Transverse colon (tissue), 4 donors: Measurements from ENCODE around the gene ARRDC2. TPM values are rescaled to one million over a fixed set of nuclear protein-coding genes. Genes with fewer than 3 reads are reported as not detected.
A peak's percentile ranks its signal among the peaks of the same experiment; 100 is the strongest.

Experiments
- DNase-seq: peaks from one replicate; pipeline ENCODE4 v3.0.0-alpha.2; 2019
- H3K27ac ChIP-seq, 4 donors: fragments of 200-600 bp; sonication (generic); 2 replicates each; pipeline ENCODE4 v1.5.1; 2016 to 2018; ENCODE audit warnings: inconsistent platforms in 4 of 4
- H3K27me3 ChIP-seq: fragments of 200-600 bp; sonication (generic); 2 replicates; pipeline ENCODE4 v1.5.1; 2017; ENCODE audit warnings: inconsistent platforms
- H3K36me3 ChIP-seq, 4 donors: fragments of 200-600 bp; sonication (generic); 2 replicates each; pipeline ENCODE4 v1.5.1; 2017 to 2019; ENCODE audit warnings: inconsistent platforms in 4 of 4
- H3K4me1 ChIP-seq, 4 donors: fragments of 200-600 bp; sonication (generic); 2 replicates each; pipeline ENCODE4 v1.5.1; 2017 to 2020; ENCODE audit warnings: inconsistent platforms in 4 of 4
- H3K4me3 ChIP-seq, 4 donors: fragments of 200-600 bp; sonication (generic); 1 replicate in 1 of 4; 2 replicates in 3 of 4; pipeline versions ENCODE4 v1.5.1 to v1.6.1; 2017 to 2019; ENCODE audit warnings: inconsistent platforms in 4 of 4
- H3K9me3 ChIP-seq, 2 donors: fragments of 200-600 bp; sonication (generic); 2 replicates each; pipeline ENCODE4 v1.5.1; 2017 to 2019; ENCODE audit warnings: inconsistent platforms in 2 of 2
- EP300 ChIP-seq: sonication (generic); formaldehyde crosslinking; IDR thresholded peaks from one replicate; pipeline ENCODE4 v1.6.1; 2017; ENCODE audit warnings: antibody characterized with exemption, low read depth
- POLR2A ChIP-seq: fragments of 450-650 bp; IDR thresholded peaks from one replicate; pipeline ENCODE4 v1.6.1; 2016; ENCODE audit warnings: antibody characterized with exemption, mild to moderate bottlenecking, moderate library complexity
- POLR2AphosphoS5 ChIP-seq, 3 donors: sonication (generic); formaldehyde crosslinking; IDR thresholded peaks; one replicate each; pipeline ENCODE4 v1.6.1; 2016; ENCODE audit warnings: antibody characterized with exemption in 3 of 3
- WGBS, 2 donors: methylation state at CpG; one replicate each; pipeline ENCODE4 v1.1.5; 2018; ENCODE audit warnings: low coverage in 1 of 2; 5-methylcytosine and 5-hydroxymethylcytosine counted together
- in situ Hi-C, 4 donors: fragments of 200-750 bp; cut with MboI; loops; one replicate each; pipeline versions ENCODE4 v1.15.0 to v1.15.1; 2017; ENCODE audit warnings: low sequenced_read_pairs in 3 of 4, low pct_ligation_motif_present in 1 of 4, low pct_unique_long_range_greater_than_20kb in 1 of 4
- intact Hi-C: fragments of 100-400 bp; cut with DNase I; formaldehyde crosslinking; loops from one replicate; pipeline ENCODE4 v1.15.1; 2023; ENCODE audit warnings: low total_unique reads
- total RNA-seq, 4 donors: library from RNA; depleted of rRNA; stranded (reverse); fragments of >200 nt; gene quantifications; one replicate each; pipeline ENCODE4 v1.1.0, GENCODE V29; 2016
- TF ChIP-seq, protein P1 (sequence below), 5 experiments: fragments of 200-600 bp in 3 of 5; fragments of 450-650 bp in 2 of 5; sonication (generic) in 3 of 5; IDR thresholded peaks; 1 replicate in 2 of 5; 2 replicates in 3 of 5; pipeline ENCODE4 v1.5.1; 2016 to 2017; ENCODE audit warnings: antibody characterized with exemption in 5 of 5, inconsistent platforms in 3 of 5, mild to moderate bottlenecking in 2 of 5, moderate library complexity in 1 of 5

ARRDC2 gene
- total RNA-seq, 4 donors from 2014 or later, result 28.9 to 69.6 (median 42.7) TPM

DNA sequence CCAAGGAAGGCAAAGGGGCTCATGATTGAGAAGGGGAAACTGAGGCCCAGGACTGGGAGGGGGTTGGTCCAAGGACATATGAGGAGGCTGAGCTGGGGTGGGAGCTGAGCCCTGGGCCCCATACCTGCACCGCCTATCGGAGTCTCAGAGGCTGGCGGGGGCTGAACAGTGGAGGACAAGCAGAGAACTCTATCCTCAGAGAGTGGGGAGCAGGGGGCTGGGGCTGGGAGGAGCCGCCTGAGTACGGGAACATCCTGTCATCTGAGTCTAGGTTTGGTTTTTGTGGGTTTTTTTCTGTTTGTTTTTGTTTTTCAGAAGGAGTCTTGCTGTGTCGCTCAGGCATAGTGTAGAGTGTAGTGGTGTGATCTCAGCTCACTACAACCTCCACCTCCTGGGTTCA, 6.2 kb downstream of the ARRDC2 start:
- WGBS, 2 donors, result 87 to 100% methylated on average over 3 to 6 of the region's 6 CpGs
- TF ChIP-seq, protein P1, sequence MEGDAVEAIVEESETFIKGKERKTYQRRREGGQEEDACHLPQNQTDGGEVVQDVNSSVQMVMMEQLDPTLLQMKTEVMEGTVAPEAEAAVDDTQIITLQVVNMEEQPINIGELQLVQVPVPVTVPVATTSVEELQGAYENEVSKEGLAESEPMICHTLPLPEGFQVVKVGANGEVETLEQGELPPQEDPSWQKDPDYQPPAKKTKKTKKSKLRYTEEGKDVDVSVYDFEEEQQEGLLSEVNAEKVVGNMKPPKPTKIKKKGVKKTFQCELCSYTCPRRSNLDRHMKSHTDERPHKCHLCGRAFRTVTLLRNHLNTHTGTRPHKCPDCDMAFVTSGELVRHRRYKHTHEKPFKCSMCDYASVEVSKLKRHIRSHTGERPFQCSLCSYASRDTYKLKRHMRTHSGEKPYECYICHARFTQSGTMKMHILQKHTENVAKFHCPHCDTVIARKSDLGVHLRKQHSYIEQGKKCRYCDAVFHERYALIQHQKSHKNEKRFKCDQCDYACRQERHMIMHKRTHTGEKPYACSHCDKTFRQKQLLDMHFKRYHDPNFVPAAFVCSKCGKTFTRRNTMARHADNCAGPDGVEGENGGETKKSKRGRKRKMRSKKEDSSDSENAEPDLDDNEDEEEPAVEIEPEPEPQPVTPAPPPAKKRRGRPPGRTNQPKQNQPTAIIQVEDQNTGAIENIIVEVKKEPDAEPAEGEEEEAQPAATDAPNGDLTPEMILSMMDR (IDR thresholded peaks at IDR 0.05), result no peak
- no peak for TF ChIP-seq EP300
- no peak for TF ChIP-seq POLR2AphosphoS5 (IDR thresholded peaks at IDR 0.05)
- no peak for TF ChIP-seq POLR2A
- H3K4me1 ChIP-seq, result peaks cover under 1 to 31% (median 7%) of the 10 kb centered on the region in 4 donors
- H3K9me3 ChIP-seq, result no peaks in the 10 kb centered on the region
- in situ Hi-C loops, result loop anchor here in 1 of 4 donors (10.0 kb wide), 1 partner anchor 51 kb away; no protein-coding TSS in a partner anchor
- peaks cover 0 to 42% (median 18%) of the 10 kb centered on the region in 4 donors for H3K36me3 ChIP-seq
- H3K27ac ChIP-seq, result peak overlapping the region; percentile 34 to 66 (median 57)
- no peak overlapping the region for H3K4me3 ChIP-seq
- intact Hi-C loops, result no loop called here
- no peak for DNase-seq
- H3K27me3 ChIP-seq, result no peaks in the 10 kb centered on the region

DNA sequence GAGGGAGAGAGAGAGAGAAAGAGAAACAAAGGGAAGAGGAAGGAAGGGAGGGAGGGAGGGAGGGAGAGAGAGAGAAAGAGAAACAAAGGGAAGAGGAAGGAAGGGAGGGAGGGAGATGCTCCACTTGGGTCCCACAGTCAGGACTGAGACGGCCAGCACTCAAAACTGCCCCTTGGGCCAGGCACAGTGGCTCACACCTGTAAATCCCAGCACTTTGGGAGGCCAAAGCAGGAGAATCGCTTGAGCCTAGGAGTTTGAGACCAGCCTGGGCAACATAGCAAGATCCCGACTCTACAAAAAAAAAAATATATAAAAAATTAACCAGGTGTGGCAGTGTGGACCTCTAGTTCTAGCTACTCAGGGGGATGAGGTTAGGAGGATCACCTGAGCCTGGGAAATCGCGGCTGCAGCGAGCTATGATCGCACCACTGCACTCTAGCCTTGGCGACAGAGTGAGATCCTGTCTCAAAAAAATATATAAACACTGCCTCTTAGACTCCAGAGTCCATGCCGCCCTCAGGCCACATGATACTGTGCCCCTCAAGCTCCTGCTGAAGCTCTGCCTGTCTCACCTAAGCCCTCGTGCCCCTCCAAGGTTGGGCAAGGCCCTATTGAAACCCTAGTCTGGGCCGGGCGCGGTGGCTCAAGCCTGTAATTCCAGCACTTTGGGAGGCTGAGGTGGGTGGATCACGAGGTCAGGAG, 8.4 kb downstream of the ARRDC2 start:
- intact Hi-C loops (no loop called here), in situ Hi-C loops (loop anchor here in 1 of 4 donors (10.0 kb wide), 1 partner anchor 48 kb away; no protein-coding TSS in a partner anchor)
- H3K4me1 ChIP-seq, result peaks cover 16 to 52% (median 21%) of the 10 kb centered on the region in 4 donors
- no peaks in the 10 kb centered on the region for H3K9me3 ChIP-seq
- WGBS, 2 donors, result 86% methylated on average over 9 to 14 of the region's 14 CpGs
- TF ChIP-seq POLR2AphosphoS5 (IDR thresholded peaks at IDR 0.05), result no peak
- TF ChIP-seq EP300, result no peak
- TF ChIP-seq, protein P1 (IDR thresholded peaks at IDR 0.05), result no peak
- TF ChIP-seq POLR2A, result no peak
- peaks cover 0 to 26% (median 9%) of the 10 kb centered on the region in 4 donors for H3K36me3 ChIP-seq
- no peaks in the 10 kb centered on the region for H3K27me3 ChIP-seq
- H3K27ac ChIP-seq, result peak overlapping the region; percentile 68 to 76 (median 70)
- H3K4me3 ChIP-seq, result no peak overlapping the region
- DNase-seq, result no peak

DNA sequence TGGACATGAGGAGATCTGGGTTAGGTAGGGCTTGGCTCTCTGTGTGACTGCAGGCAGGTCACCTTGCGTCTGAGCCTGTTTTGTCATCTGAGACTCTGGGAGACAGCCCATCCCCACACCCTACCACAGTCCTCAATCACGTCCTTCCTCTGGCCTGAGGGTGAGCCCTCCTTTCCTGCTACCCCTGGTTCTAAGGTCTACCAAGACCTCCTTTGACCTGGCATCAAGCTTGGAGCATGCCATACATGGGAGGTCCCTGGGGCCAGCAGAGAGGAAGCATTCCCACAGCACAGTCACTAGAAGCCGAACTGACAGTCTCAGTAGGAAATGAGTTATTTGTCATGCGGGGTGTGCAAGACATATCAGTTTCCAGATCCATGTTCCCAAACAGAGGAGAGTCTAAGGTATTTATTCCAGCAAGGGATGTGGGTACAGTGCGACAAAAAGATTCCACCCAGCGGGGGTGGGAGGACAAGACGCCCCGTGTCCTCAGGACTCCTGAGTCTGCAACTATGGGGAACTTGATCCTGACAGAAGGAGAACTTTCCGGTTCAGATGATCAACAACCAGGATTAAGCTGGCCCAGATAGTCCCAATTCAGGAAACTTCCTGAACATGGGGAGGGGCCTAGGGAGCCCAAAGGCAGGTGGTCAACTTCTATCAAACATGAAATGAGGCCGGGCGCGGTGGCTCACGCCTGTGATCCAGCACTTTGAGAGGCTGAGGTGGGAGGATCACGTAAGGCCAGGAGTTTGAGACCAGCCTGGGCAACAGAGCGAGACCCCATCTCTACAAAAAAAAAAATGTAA, 9.5 kb downstream of the ARRDC2 start:
- Histone ChIP-seq H3K27ac (peak overlapping the region; percentile 68 to 76 (median 70)), H3K36me3 (peaks cover 0 to 19% (median 5%) of the 10 kb centered on the region in 4 donors), H3K27me3 (no peaks in the 10 kb centered on the region), H3K9me3 (no peaks in the 10 kb centered on the region), H3K4me3 (no peak overlapping the region), H3K4me1 (peaks cover 22 to 63% (median 32%) of the 10 kb centered on the region in 4 donors)
- DNase-seq, result no peak
- intact Hi-C loops, result no loop called here
- TF ChIP-seq EP300 (no peak), POLR2AphosphoS5 (IDR thresholded peaks at IDR 0.05) (no peak), POLR2A (no peak)
- TF ChIP-seq, protein P1 (IDR thresholded peaks at IDR 0.05), result no peak
- in situ Hi-C loops, result loop anchor here in 1 of 4 donors (10.0 kb wide), 1 partner anchor 47 kb away; no protein-coding TSS in a partner anchor
- WGBS, 2 donors, result 76 to 77% methylated on average over 7 to 14 of the region's 15 CpGs
